Type B pancreatic cell (in vitro differentiated cells): ENCODE data around the gene ITGB2. TPM values are rescaled to one million over a fixed set of nuclear protein-coding genes. Genes with fewer than 3 reads are reported as not detected.

Source experiments
- DNase-seq: peaks from one replicate; pipeline ENCODE4 v3.0.0; 2021; ENCODE audit warnings: mixed read lengths; ENCODE audit not compliant: unreplicated experiment; ENCODE audit errors: extremely low spot score
- H3K27ac Mint-ChIP-seq: 2 replicates; pipeline ENCODE4 v1.8.0; 2021; ENCODE audit warnings: mild to moderate bottlenecking, mixed read lengths
- H3K27me3 Mint-ChIP-seq: 2 replicates; pipeline ENCODE4 v1.8.0; 2021; ENCODE audit warnings: mixed read lengths
- H3K36me3 Mint-ChIP-seq: 2 replicates; pipeline ENCODE4 v1.8.0; 2021; ENCODE audit warnings: mixed read lengths
- H3K4me1 Mint-ChIP-seq: one replicate; pipeline ENCODE4 v1.8.0; 2021; ENCODE audit warnings: mixed read lengths; ENCODE audit not compliant: unreplicated experiment
- H3K4me3 Mint-ChIP-seq: 2 replicates; pipeline ENCODE4 v1.8.0; 2021; ENCODE audit warnings: mild to moderate bottlenecking, mixed read lengths
- H3K9me3 Mint-ChIP-seq: 2 replicates; pipeline ENCODE4 v1.8.0; 2021; ENCODE audit warnings: mixed read lengths
- total RNA-seq: library from RNA; stranded (reverse); gene quantifications from 2 replicates; pipeline ENCODE4 v1.2.1, GENCODE V29; 2021; ENCODE audit warnings: low replicate concordance
- TF ChIP-seq, protein P1 (sequence below): fragments of 200-600 bp; sonication (generic); conservative IDR thresholded peaks from 2 replicates; pipeline ENCODE4 v1.5.0; 2021; ENCODE audit warnings: antibody characterized with exemption, mild to moderate bottlenecking

The ITGB2 gene
- total RNA-seq, 1 donor from 2014 or later, result 0.80 TPM

DNA sequence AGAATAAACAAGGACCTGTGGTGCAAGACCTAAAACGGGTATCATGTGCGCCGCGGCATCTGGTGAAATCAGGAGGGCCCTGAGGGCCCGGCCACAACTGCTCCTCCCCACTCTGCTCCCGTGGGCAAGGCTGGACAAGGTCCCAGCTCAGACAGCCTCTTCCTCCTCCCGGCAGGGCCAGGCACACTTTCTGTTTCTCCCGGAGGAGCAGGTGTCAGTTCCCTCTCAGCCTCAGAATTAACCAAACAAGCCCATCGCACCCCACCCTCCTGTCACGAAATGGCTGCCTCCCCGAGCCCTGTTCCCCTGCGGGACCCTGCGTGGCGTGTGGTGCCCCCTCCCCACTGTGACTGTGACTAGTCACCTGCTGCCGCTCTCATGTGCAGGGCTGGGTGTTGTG is 62.4 kb downstream of the ITGB2 start:
- no peaks in the 10 kb centered on the region for H3K4me1 Mint-ChIP-seq
- peak overlapping the region; percentile 67 for H3K27ac Mint-ChIP-seq
- no peak for DNase-seq
- H3K9me3 Mint-ChIP-seq, result no peaks in the 10 kb centered on the region
- peaks cover 20% of the 10 kb centered on the region for H3K36me3 Mint-ChIP-seq
- H3K4me3 Mint-ChIP-seq, result no peak overlapping the region
- TF ChIP-seq, protein P1, sequence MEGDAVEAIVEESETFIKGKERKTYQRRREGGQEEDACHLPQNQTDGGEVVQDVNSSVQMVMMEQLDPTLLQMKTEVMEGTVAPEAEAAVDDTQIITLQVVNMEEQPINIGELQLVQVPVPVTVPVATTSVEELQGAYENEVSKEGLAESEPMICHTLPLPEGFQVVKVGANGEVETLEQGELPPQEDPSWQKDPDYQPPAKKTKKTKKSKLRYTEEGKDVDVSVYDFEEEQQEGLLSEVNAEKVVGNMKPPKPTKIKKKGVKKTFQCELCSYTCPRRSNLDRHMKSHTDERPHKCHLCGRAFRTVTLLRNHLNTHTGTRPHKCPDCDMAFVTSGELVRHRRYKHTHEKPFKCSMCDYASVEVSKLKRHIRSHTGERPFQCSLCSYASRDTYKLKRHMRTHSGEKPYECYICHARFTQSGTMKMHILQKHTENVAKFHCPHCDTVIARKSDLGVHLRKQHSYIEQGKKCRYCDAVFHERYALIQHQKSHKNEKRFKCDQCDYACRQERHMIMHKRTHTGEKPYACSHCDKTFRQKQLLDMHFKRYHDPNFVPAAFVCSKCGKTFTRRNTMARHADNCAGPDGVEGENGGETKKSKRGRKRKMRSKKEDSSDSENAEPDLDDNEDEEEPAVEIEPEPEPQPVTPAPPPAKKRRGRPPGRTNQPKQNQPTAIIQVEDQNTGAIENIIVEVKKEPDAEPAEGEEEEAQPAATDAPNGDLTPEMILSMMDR, result no peak
- no peaks in the 10 kb centered on the region for H3K27me3 Mint-ChIP-seq

DNA sequence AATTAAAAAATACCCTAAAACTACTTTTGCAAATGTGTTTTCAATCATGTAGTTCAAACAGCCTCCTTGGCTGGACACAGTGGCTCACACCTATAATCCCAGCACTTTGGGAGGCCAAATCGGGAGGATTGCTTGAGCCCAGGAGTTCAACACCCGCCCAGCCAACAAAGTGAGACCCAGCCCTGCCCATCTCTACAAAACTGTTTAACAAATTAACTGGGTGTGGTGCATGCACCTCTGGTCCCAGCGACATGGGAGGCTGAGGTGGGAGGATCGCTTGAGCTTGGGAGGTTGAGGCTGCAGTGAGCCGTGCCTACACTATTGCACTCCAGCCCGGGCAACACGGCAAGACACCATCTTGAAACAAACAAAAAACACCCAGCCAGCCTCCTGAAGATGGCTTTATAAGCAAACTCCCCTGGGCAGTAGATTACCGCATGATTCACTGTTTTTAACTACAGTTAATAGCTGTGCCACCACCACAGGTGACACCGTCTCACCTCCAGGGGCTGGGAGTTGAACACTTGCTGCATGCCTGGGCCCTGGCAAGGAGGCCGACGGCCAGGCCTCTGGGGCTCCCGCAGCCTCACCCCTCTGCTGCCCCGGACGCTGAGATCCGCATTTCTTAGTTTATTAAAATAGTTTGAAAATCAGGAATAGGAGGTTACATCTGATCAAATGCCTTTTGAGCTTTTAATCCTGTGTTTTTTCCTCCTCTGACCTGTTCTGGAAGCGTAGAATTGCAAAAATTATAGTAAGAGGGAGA is 63.4 kb downstream of the ITGB2 start:
- H3K4me3 Mint-ChIP-seq, result no peak overlapping the region
- no peaks in the 10 kb centered on the region for H3K9me3 Mint-ChIP-seq
- peaks cover 20% of the 10 kb centered on the region for H3K36me3 Mint-ChIP-seq
- TF ChIP-seq, protein P1, result no peak
- H3K4me1 Mint-ChIP-seq, result no peaks in the 10 kb centered on the region
- no peak overlapping the region for H3K27ac Mint-ChIP-seq
- no peak for DNase-seq
- H3K27me3 Mint-ChIP-seq, result no peaks in the 10 kb centered on the region

DNA sequence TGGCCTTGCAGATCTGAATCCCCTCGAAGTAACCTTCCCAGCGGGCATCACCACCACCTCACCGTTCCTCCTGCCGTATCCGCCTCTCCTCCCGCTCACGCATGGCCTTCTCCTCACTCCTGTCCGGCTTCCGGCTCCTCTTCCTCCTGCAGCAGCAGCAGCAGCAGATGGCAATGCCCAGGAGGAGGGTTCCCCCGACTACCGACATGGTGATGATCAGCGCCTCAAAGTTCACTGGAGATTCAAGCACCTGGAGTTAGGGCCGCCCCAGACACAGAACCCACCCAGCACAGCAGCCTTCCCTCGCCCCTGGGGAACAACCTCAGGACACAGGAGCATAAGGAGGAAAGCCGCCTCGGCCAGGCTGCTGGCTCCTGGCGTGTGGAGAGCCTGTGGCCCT is 64.6 kb downstream of the ITGB2 start:
- DNase-seq, result no peak
- no peaks in the 10 kb centered on the region for H3K9me3 Mint-ChIP-seq
- TF ChIP-seq, protein P1, result no peak
- peaks cover 17% of the 10 kb centered on the region for H3K36me3 Mint-ChIP-seq
- no peak overlapping the region for H3K4me3 Mint-ChIP-seq
- no peak overlapping the region for H3K27ac Mint-ChIP-seq
- no peaks in the 10 kb centered on the region for H3K27me3 Mint-ChIP-seq
- H3K4me1 Mint-ChIP-seq, result no peaks in the 10 kb centered on the region

DNA sequence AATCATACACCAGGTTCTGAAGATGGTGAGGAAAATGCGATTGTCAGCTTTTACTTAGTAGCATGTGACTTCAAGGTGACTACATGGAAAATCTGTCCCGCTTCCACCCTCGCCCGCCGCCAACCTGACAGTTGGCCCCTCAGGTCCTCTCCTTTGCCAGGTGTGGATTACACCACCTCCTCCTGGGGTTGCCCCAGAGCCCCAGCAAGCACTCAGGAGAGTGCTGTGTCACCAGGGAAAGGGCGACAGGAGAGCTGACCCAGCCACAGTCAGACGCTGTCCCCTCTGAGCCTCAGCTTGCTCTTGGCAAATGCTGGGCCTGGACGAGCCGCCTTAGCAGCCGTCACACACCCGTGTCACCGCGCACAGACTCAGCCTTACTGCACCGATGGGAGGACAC is 65.1 kb downstream of the ITGB2 start:
- Mint-ChIP-seq H3K27me3 (no peaks in the 10 kb centered on the region), H3K27ac (no peak overlapping the region), H3K9me3 (no peaks in the 10 kb centered on the region), H3K4me3 (no peak overlapping the region), H3K36me3 (peaks cover 20% of the 10 kb centered on the region), H3K4me1 (no peaks in the 10 kb centered on the region)
- TF ChIP-seq, protein P1, result no peak
- DNase-seq, result no peak

DNA sequence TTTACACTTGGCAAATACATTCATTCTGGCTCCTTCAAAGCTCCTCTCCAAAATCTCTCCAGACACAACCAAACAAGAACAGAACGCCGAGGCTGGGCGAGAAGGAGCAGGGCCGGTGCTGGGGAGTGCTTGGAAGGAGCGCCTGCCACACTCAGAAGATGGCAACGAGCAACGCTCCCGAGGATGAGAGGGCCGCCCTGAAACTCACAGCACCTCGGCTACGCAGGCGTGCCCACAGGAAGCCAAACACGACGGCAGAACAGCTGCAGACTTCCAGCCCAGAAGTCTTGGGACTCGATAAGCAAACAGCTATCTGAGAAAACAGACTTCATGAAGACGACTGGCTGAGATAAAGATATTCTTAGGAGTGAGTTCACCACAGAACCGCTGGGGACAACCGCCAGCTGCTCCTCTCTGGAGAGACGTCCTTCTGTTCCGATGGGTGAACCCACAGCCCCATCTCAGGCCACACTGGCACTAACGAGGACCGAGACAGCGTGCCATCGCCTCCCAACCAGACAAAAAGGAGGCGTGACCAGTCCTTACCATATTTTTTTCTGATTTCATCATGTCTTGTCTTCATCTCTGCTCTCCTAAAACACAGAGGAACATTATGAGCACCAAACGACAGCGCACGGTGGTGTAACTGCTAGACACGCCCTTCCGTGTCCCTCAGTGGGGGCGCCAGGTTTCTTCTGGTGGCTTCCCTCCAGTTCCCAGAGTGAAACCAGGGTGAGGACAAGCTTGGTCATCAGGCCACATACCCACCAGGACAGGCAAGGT is 65.8 kb downstream of the ITGB2 start:
- Mint-ChIP-seq H3K27me3 (no peaks in the 10 kb centered on the region), H3K9me3 (no peaks in the 10 kb centered on the region), H3K4me3 (no peak overlapping the region), H3K27ac (no peak overlapping the region), H3K36me3 (peaks cover 22% of the 10 kb centered on the region), H3K4me1 (no peaks in the 10 kb centered on the region)
- DNase-seq, result no peak
- TF ChIP-seq, protein P1, result no peak
